Measurements from ENCODE around the gene ASB11.

GRCh38 chrX:15350329-15350996 is 35.0 kb upstream of the ASB11 start:
- TF ChIP-seq POLR2AphosphoS5 (IDR thresholded peaks at IDR 0.05) (no peak), CTCF (IDR thresholded peaks at IDR 0.05) (no peak)
